ENCODE results near the gene IQGAP2. TPM values are rescaled to one million over a fixed set of nuclear protein-coding genes. Genes with fewer than 3 reads are reported as not detected.
"Not testable (repeated sequence)": the region's sequence is repeated elsewhere in the genome, so short reads cannot be mapped to it uniquely, and the experiment has no call there.

IQGAP2 gene
- total and polyA plus RNA-seq, 2 donors, result 20.7 to 33.3 TPM

GRCh38 chr5:76422742-76423141 is 19.7 kb downstream of the IQGAP2 start:
- no peaks in the 10 kb centered on the region for H3K9me3 ChIP-seq (ENCODE audit: control insufficient read depth in 2 of 2, insufficient read depth in 1 of 2, low read length in 1 of 2)
- H3K4me3 ChIP-seq (ENCODE audit: low read length in 2 of 2), result no peak overlapping the region
- no peaks in the 10 kb centered on the region for H3K4me1 ChIP-seq (ENCODE audit: control insufficient read depth in 2 of 2, insufficient read depth in 2 of 2, low read length in 2 of 2)
- no peaks in the 10 kb centered on the region for H3K36me3 ChIP-seq (ENCODE audit: control insufficient read depth in 2 of 2, insufficient read depth in 2 of 2, low read length in 1 of 2)
- DNase-seq (ENCODE audit: low read depth in 6 of 9, low spot score in 9 of 9), result no peak
- H3K27ac ChIP-seq (ENCODE audit: low read depth in 1 of 2, low read length in 1 of 2), result no peak overlapping the region
- H3K27me3 ChIP-seq (ENCODE audit: control insufficient read depth in 2 of 2, insufficient read depth in 1 of 2, low read length in 1 of 2), result no peaks in the 10 kb centered on the region
- WGBS, result 96% methylated on average over 3 of the region's 3 CpGs

GRCh38 chr5:76425146-76425545 is 22.1 kb downstream of the IQGAP2 start:
- Histone ChIP-seq H3K36me3 (ENCODE audit: control insufficient read depth in 2 of 2, insufficient read depth in 2 of 2, low read length in 1 of 2) (no peaks in the 10 kb centered on the region), H3K27ac (ENCODE audit: low read depth in 1 of 2, low read length in 1 of 2) (no peak overlapping the region), H3K4me3 (ENCODE audit: low read length in 2 of 2) (no peak overlapping the region), H3K4me1 (ENCODE audit: control insufficient read depth in 2 of 2, insufficient read depth in 2 of 2, low read length in 2 of 2) (no peaks in the 10 kb centered on the region), H3K27me3 (ENCODE audit: control insufficient read depth in 2 of 2, insufficient read depth in 1 of 2, low read length in 1 of 2) (no peaks in the 10 kb centered on the region), H3K9me3 (ENCODE audit: control insufficient read depth in 2 of 2, insufficient read depth in 1 of 2, low read length in 1 of 2) (no peaks in the 10 kb centered on the region)
- 44% methylated on average over 4 of the region's 4 CpGs for WGBS
- no peak for DNase-seq (ENCODE audit: low read depth in 6 of 9, low spot score in 9 of 9)

- Histone ChIP-seq H3K27me3 (ENCODE audit: control insufficient read depth in 2 of 2, insufficient read depth in 1 of 2, low read length in 1 of 2) (no peaks in the 10 kb centered on the region), H3K4me1 (ENCODE audit: control insufficient read depth in 2 of 2, insufficient read depth in 2 of 2, low read length in 2 of 2) (no peaks in the 10 kb centered on the region), H3K36me3 (ENCODE audit: control insufficient read depth in 2 of 2, insufficient read depth in 2 of 2, low read length in 1 of 2) (no peaks in the 10 kb centered on the region), H3K4me3 (ENCODE audit: low read length in 2 of 2) (no peak overlapping the region), H3K27ac (ENCODE audit: low read depth in 1 of 2, low read length in 1 of 2) (no peak overlapping the region), H3K9me3 (ENCODE audit: control insufficient read depth in 2 of 2, insufficient read depth in 1 of 2, low read length in 1 of 2) (no peaks in the 10 kb centered on the region)
- 88% methylated on average over 12 of the region's 12 CpGs for WGBS
- DNase-seq (ENCODE audit: low read depth in 6 of 9, low spot score in 9 of 9), result no peak
Measured at GRCh38 chr5:76425928-76426804, 23.1 kb downstream of the IQGAP2 start.

GRCh38 chr5:76427206-76428140 is 24.4 kb downstream of the IQGAP2 start:
- Histone ChIP-seq H3K27me3 (ENCODE audit: control insufficient read depth in 2 of 2, insufficient read depth in 1 of 2, low read length in 1 of 2) (no peaks in the 10 kb centered on the region), H3K9me3 (ENCODE audit: control insufficient read depth in 2 of 2, insufficient read depth in 1 of 2, low read length in 1 of 2) (no peaks in the 10 kb centered on the region), H3K4me1 (ENCODE audit: control insufficient read depth in 2 of 2, insufficient read depth in 2 of 2, low read length in 2 of 2) (no peaks in the 10 kb centered on the region), H3K27ac (ENCODE audit: low read depth in 1 of 2, low read length in 1 of 2) (no peak overlapping the region), H3K36me3 (ENCODE audit: control insufficient read depth in 2 of 2, insufficient read depth in 2 of 2, low read length in 1 of 2) (no peaks in the 10 kb centered on the region), H3K4me3 (ENCODE audit: low read length in 2 of 2) (no peak overlapping the region)
- DNase-seq (ENCODE audit: low read depth in 6 of 9, low spot score in 9 of 9), result no peak
- WGBS, result 93% methylated on average over 14 of the region's 14 CpGs

- H3K27me3 ChIP-seq (ENCODE audit: control insufficient read depth in 2 of 2, insufficient read depth in 1 of 2, low read length in 1 of 2); H3K4me1 ChIP-seq (ENCODE audit: control insufficient read depth in 2 of 2, insufficient read depth in 2 of 2, low read length in 2 of 2); H3K9me3 ChIP-seq (ENCODE audit: control insufficient read depth in 2 of 2, insufficient read depth in 1 of 2, low read length in 1 of 2); H3K27ac ChIP-seq (ENCODE audit: low read depth in 1 of 2, low read length in 1 of 2); H3K36me3 ChIP-seq (ENCODE audit: control insufficient read depth in 2 of 2, insufficient read depth in 2 of 2, low read length in 1 of 2); DNase-seq (ENCODE audit: low read depth in 6 of 9, low spot score in 9 of 9); H3K4me3 ChIP-seq (ENCODE audit: low read length in 2 of 2): not testable (repeated sequence)
- WGBS, result 92% methylated on average over 6 of the region's 6 CpGs
Measured at GRCh38 chr5:76428550-76428949, 25.5 kb downstream of the IQGAP2 start.

- H3K4me3 ChIP-seq (ENCODE audit: low read length in 2 of 2), result no peak overlapping the region
- no peak overlapping the region for H3K27ac ChIP-seq (ENCODE audit: low read depth in 1 of 2, low read length in 1 of 2)
- DNase-seq (ENCODE audit: low read depth in 6 of 9, low spot score in 9 of 9), result no peak
- no peaks in the 10 kb centered on the region for H3K27me3 ChIP-seq (ENCODE audit: control insufficient read depth in 2 of 2, insufficient read depth in 1 of 2, low read length in 1 of 2)
- 88% methylated on average over 1 of the region's 1 CpG for WGBS
- H3K4me1 ChIP-seq (ENCODE audit: control insufficient read depth in 2 of 2, insufficient read depth in 2 of 2, low read length in 2 of 2), result no peaks in the 10 kb centered on the region
- no peaks in the 10 kb centered on the region for H3K36me3 ChIP-seq (ENCODE audit: control insufficient read depth in 2 of 2, insufficient read depth in 2 of 2, low read length in 1 of 2)
- H3K9me3 ChIP-seq (ENCODE audit: control insufficient read depth in 2 of 2, insufficient read depth in 1 of 2, low read length in 1 of 2), result peaks cover 0 to 7% of the 10 kb centered on the region in 2 donors
Measured at GRCh38 chr5:76433261-76433660, 30.2 kb downstream of the IQGAP2 start.

- WGBS, result 88% methylated on average over 3 of the region's 3 CpGs
- not testable (repeated sequence) for H3K27ac ChIP-seq (ENCODE audit: low read depth in 1 of 2, low read length in 1 of 2); DNase-seq (ENCODE audit: low read depth in 6 of 9, low spot score in 9 of 9); H3K9me3 ChIP-seq (ENCODE audit: control insufficient read depth in 2 of 2, insufficient read depth in 1 of 2, low read length in 1 of 2); H3K27me3 ChIP-seq (ENCODE audit: control insufficient read depth in 2 of 2, insufficient read depth in 1 of 2, low read length in 1 of 2); H3K4me3 ChIP-seq (ENCODE audit: low read length in 2 of 2); H3K36me3 ChIP-seq (ENCODE audit: control insufficient read depth in 2 of 2, insufficient read depth in 2 of 2, low read length in 1 of 2); H3K4me1 ChIP-seq (ENCODE audit: control insufficient read depth in 2 of 2, insufficient read depth in 2 of 2, low read length in 2 of 2)
Measured at GRCh38 chr5:76437507-76437906, 34.4 kb downstream of the IQGAP2 start.

- WGBS, result 95% methylated on average over 1 of the region's 1 CpG
- Histone ChIP-seq H3K27me3 (ENCODE audit: control insufficient read depth in 2 of 2, insufficient read depth in 1 of 2, low read length in 1 of 2) (no peaks in the 10 kb centered on the region), H3K9me3 (ENCODE audit: control insufficient read depth in 2 of 2, insufficient read depth in 1 of 2, low read length in 1 of 2) (peaks cover 0 to 7% of the 10 kb centered on the region in 2 donors), H3K36me3 (ENCODE audit: control insufficient read depth in 2 of 2, insufficient read depth in 2 of 2, low read length in 1 of 2) (no peaks in the 10 kb centered on the region), H3K4me3 (ENCODE audit: low read length in 2 of 2) (no peak overlapping the region), H3K27ac (ENCODE audit: low read depth in 1 of 2, low read length in 1 of 2) (no peak overlapping the region), H3K4me1 (ENCODE audit: control insufficient read depth in 2 of 2, insufficient read depth in 2 of 2, low read length in 2 of 2) (no peaks in the 10 kb centered on the region)
- DNase-seq (ENCODE audit: low read depth in 6 of 9, low spot score in 9 of 9), result no peak
Measured at GRCh38 chr5:76438025-76438424, 34.9 kb downstream of the IQGAP2 start.

GRCh38 chr5:76439201-76439600 is 36.1 kb downstream of the IQGAP2 start:
- WGBS, result 94% methylated on average over 1 of the region's 1 CpG
- Histone ChIP-seq H3K27ac (ENCODE audit: low read depth in 1 of 2, low read length in 1 of 2) (no peak overlapping the region), H3K27me3 (ENCODE audit: control insufficient read depth in 2 of 2, insufficient read depth in 1 of 2, low read length in 1 of 2) (no peaks in the 10 kb centered on the region), H3K4me1 (ENCODE audit: control insufficient read depth in 2 of 2, insufficient read depth in 2 of 2, low read length in 2 of 2) (no peaks in the 10 kb centered on the region), H3K36me3 (ENCODE audit: control insufficient read depth in 2 of 2, insufficient read depth in 2 of 2, low read length in 1 of 2) (no peaks in the 10 kb centered on the region), H3K9me3 (ENCODE audit: control insufficient read depth in 2 of 2, insufficient read depth in 1 of 2, low read length in 1 of 2) (peaks cover 0 to 7% of the 10 kb centered on the region in 2 donors), H3K4me3 (ENCODE audit: low read length in 2 of 2) (no peak overlapping the region)
- no peak for DNase-seq (ENCODE audit: low read depth in 6 of 9, low spot score in 9 of 9)

Measured in thymus (tissue), 11 donors.